ENCODE measurements around the gene FGF9.

The FGF9 gene

GRCh38 chr13:21684576-21684975, 13.7 kb downstream of the FGF9 start:
- TF ChIP-seq CTCF (conservative IDR thresholded peaks at IDR 0.05; ENCODE audit: low read depth, low read length), result no peak
- no peak overlapping the region for H3K4me3 ChIP-seq (ENCODE audit: low read length)
- DNase-seq (ENCODE audit: low read depth), result no peak

GRCh38 chr13:21685485-21686064, 14.7 kb downstream of the FGF9 start:
- TF ChIP-seq CTCF (conservative IDR thresholded peaks at IDR 0.05; ENCODE audit: low read depth, low read length), result no peak
- DNase-seq (ENCODE audit: low read depth), result no peak
- no peak overlapping the region for H3K4me3 ChIP-seq (ENCODE audit: low read length)

GRCh38 chr13:21686751-21687391, 16.0 kb downstream of the FGF9 start:
- no peak for TF ChIP-seq CTCF (conservative IDR thresholded peaks at IDR 0.05; ENCODE audit: low read depth, low read length)
- no peak for DNase-seq (ENCODE audit: low read depth)
- no peak overlapping the region for H3K4me3 ChIP-seq (ENCODE audit: low read length)

- no peak overlapping the region for H3K4me3 ChIP-seq (ENCODE audit: low read length)
- no peak for TF ChIP-seq CTCF (conservative IDR thresholded peaks at IDR 0.05; ENCODE audit: low read depth, low read length)
- DNase-seq (ENCODE audit: low read depth), result no peak
Measured at GRCh38 chr13:21688056-21688455, 17.2 kb downstream of the FGF9 start.

GRCh38 chr13:21689097-21689496, 18.2 kb downstream of the FGF9 start:
- DNase-seq (ENCODE audit: low read depth), result no peak
- no peak overlapping the region for H3K4me3 ChIP-seq (ENCODE audit: low read length)
- no peak for TF ChIP-seq CTCF (conservative IDR thresholded peaks at IDR 0.05; ENCODE audit: low read depth, low read length)

- H3K4me3 ChIP-seq (ENCODE audit: low read length), result no peak overlapping the region
- no peak for TF ChIP-seq CTCF (conservative IDR thresholded peaks at IDR 0.05; ENCODE audit: low read depth, low read length)
- DNase-seq (ENCODE audit: low read depth), result no peak
Measured at GRCh38 chr13:21690955-21691354, 20.1 kb downstream of the FGF9 start.

GRCh38 chr13:21691500-21691899, 20.6 kb downstream of the FGF9 start:
- H3K4me3 ChIP-seq (ENCODE audit: low read length), result no peak overlapping the region
- no peak for TF ChIP-seq CTCF (conservative IDR thresholded peaks at IDR 0.05; ENCODE audit: low read depth, low read length)
- DNase-seq (ENCODE audit: low read depth), result no peak
